Stimulated activated CD4-positive, alpha-beta T cell treated with anti-CD3 and anti-CD28 coated beads, Interleukin-2, amount 100 ng/mL, for 4 hours (primary cell): ENCODE results near the gene TNRC6A.
"Not testable (repeated sequence)": the region's sequence is repeated elsewhere in the genome, so short reads cannot be mapped to it uniquely, and the experiment has no call there.

Source experiments
- DNase-seq: peaks from one replicate; pipeline ENCODE4 v3.0.0-alpha.2; 2020; ENCODE audit warnings: low read depth

Gene TNRC6A

DNA sequence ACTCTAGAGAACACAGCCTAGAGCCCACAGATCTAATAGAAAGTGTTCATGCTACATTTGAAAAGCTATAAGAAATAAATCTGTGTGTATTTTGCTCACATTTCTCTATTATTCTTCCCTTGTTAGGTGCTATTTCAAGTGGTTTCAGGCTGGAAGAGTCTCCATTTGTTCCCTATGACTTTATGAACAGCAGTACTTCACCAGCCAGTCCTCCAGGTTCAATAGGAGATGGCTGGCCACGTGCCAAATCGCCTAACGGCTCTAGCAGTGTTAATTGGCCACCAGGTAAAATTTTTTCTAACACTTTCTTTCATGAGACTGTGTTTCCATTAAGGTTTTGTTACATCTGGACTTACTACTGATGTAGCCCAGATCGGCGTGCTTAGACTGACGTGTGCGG lies 85.6 kb downstream of the TNRC6A start:
- no peak for DNase-seq

- no peak for DNase-seq
These were observed 87.2 kb downstream of the TNRC6A start for GRCh38 chr16:24816688-24817087.

- no peak for DNase-seq
These were observed 90.1 kb downstream of the TNRC6A start for GRCh38 chr16:24819462-24820040.

DNA sequence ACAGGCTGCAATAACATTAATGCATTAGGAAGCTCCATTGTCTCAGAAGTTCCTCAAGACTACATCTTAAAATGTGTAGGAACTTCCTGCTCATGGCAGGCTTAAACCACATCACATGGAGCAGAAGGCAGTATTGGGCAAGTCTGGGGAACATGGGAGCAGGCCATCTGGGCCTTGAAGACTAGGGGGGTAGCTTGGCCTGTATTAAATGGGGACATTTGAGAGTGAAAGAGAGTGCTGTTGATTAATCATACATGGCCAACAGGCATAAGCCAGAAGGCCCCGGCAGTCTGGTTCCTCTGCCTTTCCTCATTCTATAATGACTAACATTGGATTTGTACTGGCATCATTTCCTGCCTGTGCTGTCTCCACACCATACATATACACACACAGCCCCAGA lies 91.1 kb downstream of the TNRC6A start:
- no peak for DNase-seq

DNA sequence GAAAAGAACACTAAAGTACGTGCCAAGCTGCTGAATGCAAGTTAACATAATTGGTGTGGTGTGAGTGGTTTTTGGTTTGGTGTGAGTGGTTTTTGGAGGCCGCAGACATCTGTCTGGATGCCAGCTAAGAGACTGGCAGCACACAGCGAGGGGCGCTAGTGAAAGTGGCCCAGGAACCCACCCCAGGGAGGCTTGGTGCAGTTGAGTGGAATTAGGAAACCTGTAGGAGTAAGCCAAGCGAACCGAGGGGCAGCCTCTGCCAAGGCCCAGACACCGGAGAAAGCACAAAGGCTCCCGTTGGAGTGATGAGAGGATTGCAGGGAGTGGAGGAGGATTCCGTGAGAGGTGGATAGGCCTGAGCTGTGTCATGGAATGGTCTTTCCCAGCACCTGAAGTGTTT lies 91.7 kb downstream of the TNRC6A start:
- DNase-seq: no peak

DNA sequence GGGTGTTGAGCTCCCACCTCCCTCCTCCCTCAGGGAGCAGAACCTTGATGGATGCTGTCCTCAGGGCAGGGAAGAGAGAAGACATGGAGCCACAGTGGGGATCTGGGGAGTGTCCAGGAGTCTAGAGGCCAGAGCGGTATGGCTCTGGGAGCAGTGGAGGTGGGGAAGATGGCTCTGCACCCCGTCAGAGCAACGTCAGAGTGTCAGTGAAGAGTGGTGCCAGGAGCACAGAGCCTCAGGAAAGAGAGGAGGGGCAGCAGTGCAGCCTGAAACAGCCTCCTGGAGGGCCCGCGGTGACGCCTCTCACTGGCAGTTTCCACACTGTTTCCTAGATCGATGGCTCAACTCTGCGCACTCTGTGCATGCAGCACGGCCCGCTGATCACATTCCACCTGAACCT lies 93.1 kb downstream of the TNRC6A start:
- no peak for DNase-seq

DNA sequence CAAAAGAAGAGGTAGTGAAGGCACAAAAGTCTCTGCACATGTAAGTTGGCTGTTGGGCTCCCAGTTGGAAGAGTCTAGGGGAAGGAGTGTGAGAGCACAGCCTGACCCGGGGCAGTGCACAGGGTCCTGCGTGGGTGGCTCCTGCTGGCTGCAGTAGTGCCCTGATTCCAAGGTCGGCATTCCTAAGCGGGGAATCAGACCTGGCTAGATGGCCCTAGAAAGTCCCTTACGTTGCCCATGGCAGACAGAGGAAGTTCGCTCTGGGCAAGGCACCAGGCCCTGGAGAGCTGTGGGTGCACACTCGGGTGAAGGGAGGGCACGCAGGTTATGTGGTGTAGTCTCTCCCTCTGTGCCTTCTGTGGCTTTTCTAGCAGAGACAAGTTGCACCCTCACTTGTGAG lies 93.5 kb downstream of the TNRC6A start:
- no peak for DNase-seq

GRCh38 chr16:24825696-24826095 lies 96.2 kb downstream of the TNRC6A start:
- no peak for DNase-seq

- DNase-seq: no peak
These were observed 96.7 kb downstream of the TNRC6A start for GRCh38 chr16:24826096-24826690.

GRCh38 chr16:24826817-24827566 lies 97.5 kb downstream of the TNRC6A start:
- DNase-seq: no peak

- no peak for DNase-seq
These were observed 99.7 kb downstream of the TNRC6A start for GRCh38 chr16:24829153-24829552.

DNA sequence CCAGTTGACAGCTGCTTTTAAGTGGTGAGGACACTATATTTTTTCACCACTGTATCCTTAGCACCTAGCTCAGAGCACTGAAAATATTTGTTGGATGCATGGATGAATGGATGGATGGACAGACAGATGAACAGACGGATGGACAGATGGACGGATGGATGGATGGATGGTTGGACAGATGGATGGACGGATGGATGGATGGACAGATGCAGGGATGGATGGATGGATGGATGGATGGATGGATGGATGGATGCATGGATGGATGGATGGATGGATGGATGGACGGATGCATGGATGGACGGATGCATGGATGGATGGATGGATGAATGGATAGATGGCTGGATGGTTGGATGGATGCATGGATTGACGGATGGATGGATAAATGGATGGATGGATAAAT lies 103.9 kb downstream of the TNRC6A start:
- no peak for DNase-seq

DNA sequence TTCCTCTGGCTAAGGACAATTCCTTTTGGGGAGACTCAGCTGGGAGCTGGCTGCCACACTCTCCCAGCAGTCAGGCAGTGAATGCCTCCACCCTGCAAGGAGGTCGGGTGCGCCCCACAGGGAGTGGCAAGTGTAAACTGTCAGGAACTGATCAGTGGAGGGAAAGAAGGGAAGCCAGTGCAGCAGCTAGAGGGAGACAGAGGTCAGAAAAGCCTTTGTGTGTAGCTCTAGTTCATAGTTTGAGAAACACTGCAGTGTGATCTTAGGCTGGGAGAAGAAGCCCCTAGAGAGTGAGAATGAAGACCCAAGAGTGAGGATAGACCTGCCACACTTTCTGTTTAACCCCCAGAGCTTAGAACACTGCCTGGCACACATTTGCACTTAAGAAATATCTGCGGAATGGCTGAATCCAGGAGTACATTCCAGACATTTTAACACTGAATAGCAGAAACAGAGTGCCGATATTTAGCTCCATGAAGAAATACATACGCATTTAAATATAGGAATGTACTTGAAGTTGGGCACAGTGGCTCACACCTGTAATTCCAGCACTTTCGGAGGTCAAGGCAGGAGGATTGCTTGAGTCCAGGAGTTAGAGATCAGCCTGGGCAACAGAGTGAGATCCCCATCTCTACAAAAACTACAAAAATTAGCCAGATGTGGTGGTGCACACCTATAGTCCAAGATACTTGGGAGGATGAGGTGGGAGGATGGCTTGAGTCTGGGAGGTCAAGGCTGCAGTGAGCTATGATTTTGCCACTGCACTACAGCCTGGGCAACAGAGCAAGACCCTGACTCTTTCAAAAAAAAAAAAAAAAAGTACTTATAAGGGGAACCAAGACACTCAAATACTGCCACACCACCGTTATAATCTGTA lies 105.2 kb downstream of the TNRC6A start:
- no peak for DNase-seq

DNA sequence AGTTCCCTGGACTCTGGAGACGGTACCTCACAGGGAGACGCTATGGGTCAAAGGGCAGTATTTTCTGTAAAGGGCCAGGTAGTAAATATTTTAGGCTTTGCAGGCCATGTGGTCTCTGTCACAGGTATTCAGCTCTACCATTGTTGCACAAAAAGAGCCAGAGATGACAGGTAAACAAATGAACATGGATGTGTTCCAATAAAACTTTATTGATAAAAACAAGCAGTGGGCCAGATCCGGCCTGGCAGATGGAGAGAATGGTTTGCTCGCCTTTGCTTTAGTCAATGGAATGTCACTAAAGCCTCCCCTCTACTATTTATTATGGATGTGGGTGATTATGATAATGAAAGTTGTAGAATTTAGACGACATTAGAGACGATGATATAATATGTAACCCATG lies 107.4 kb downstream of the TNRC6A start:
- no peak for DNase-seq

- no peak for DNase-seq
These were observed 108.5 kb downstream of the TNRC6A start for GRCh38 chr16:24837969-24838368.

GRCh38 chr16:24838554-24839266 lies 109.3 kb downstream of the TNRC6A start:
- no peak for DNase-seq

DNA sequence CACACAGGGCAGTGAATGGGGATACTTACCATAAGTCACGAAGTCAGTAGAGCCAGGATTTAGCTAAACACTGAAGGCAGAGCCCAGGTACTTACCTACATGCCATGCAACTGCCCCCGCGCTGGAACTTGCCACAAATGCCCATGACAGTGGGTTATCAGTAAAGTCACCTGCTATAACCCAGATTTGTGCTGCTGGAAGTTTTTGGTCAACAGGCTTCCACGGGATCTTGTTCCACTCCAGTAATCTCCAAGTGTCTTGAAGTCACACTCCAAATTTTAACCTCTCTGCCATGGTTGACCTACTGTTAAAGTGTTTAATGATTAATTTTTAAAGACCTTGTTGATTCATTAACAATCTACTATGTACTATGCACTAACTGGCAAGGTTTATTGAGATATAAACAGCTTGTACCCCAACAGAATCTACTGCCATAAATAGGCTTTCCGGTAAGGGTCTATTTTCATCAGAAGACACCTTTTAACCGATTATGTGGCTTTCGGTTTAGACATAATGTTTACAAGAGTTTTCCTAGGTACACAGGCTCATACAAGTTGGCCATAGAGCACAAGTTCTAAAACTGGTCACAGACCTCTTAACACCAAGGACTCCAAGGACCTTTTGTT lies 110.0 kb downstream of the TNRC6A start:
- no peak for DNase-seq

- DNase-seq: no peak
These were observed 111.8 kb downstream of the TNRC6A start for GRCh38 chr16:24841291-24841690.

GRCh38 chr16:24844101-24845030 lies 114.9 kb downstream of the TNRC6A start:
- no peak for DNase-seq

GRCh38 chr16:24845031-24845365 lies 115.5 kb downstream of the TNRC6A start:
- DNase-seq: not testable (repeated sequence)
